Mesothelial cell of epicardium (in vitro differentiated cells): ENCODE results near the gene ECD. TPM values are rescaled to one million over a fixed set of nuclear protein-coding genes. Genes with fewer than 3 reads are reported as not detected.
A peak's percentile ranks its signal among the peaks of the same experiment; 100 is the strongest.

Source experiments
- DNase-seq, 2 experiments: peaks; one replicate each; pipeline ENCODE4 v3.0.0; 2021; ENCODE audit warnings: low spot score in 2 of 2; ENCODE audit not compliant: unreplicated experiment in 2 of 2
- H3K27ac Mint-ChIP-seq: 2 replicates; pipeline ENCODE4 v1.8.0; 2021; ENCODE audit warnings: mixed read lengths
- H3K27me3 Mint-ChIP-seq: 2 replicates; pipeline ENCODE4 v1.8.0; 2021; ENCODE audit warnings: low read depth, mixed read lengths
- H3K36me3 Mint-ChIP-seq: 2 replicates; pipeline ENCODE4 v1.8.0; 2021; ENCODE audit warnings: mixed read lengths
- H3K4me1 Mint-ChIP-seq: 2 replicates; pipeline ENCODE4 v1.8.0; 2021; ENCODE audit warnings: mixed read lengths
- H3K4me3 Mint-ChIP-seq: 2 replicates; pipeline ENCODE4 v1.8.0; 2021; ENCODE audit warnings: mild to moderate bottlenecking, moderate library complexity, mixed read lengths
- H3K9me3 Mint-ChIP-seq: 2 replicates; pipeline ENCODE4 v1.8.0; 2021; ENCODE audit warnings: mixed read lengths
- CTCF ChIP-seq: fragments of 200-600 bp; sonication (generic); IDR thresholded peaks from one replicate; pipeline ENCODE4 v1.5.0; 2021; ENCODE audit warnings: antibody characterized with exemption; ENCODE audit not compliant: unreplicated experiment
- total RNA-seq: library from RNA; stranded (reverse); gene quantifications from 3 replicates; pipeline ENCODE4 v1.2.1, GENCODE V29; 2021

ECD gene
- 30.2 to 31.4 TPM (median 30.5 TPM) in 3 replicates for total RNA-seq

DNA sequence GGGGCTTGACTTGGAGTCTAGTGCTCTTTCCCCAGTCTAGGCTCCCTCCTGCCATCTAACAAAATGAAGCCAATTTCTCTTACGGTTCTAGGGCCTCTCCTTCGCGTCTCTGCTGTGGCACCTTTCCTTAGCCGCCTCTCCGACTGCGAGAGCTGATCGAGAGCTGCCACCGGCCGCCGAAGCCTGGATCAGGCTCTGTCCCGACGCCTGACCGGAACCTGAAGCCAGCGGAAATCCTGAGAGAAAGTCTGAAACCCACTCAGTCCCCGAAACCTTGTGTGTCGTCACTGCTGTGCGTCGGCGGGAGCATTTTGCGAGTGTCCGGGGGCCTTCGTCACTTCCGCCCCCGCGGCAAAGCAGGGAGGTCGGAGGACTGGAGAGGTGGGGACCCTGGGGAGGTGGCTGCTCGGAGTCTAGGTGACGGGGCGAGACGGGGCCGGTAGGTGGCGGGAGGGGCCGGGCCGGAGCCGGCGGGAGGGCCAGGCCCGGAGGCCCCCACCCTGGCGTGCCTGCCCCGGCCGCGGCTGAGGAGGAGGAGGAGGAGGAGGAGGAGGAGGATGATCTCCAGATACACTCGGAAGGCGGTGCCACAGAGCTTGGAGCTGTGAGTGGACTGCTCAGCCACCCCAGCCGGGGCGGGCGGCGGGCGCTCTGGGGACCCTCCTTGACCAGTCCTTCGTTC, at the start of gene ECD, which contains the start of gene FAM149B1:
Gene ECD (minus strand): TSS at position 226 of the 682 bp plus-strand sequence. CDS start 4,071 bp downstream, outside the sequence.
Gene FAM149B1 (plus strand): TSS at position 337 of the 682 bp plus-strand sequence. CDS start 221 bp downstream, at position 558.
- no peak for TF ChIP-seq CTCF
- Mint-ChIP-seq H3K36me3 (peaks cover 22% of the 10 kb centered on the region), H3K4me3 (peak within 1 kb of the TSS; percentile 100), H3K27ac (peak within 1 kb of the TSS; percentile 100), H3K27me3 (no peaks in the 10 kb centered on the region), H3K9me3 (peaks cover 8% of the 10 kb centered on the region), H3K4me1 (peaks cover 20% of the 10 kb centered on the region)
- DNase-seq = peak; percentile 82 to 93

- no peak overlapping the region for H3K4me3 Mint-ChIP-seq
These were observed 47.9 kb upstream of the ECD start for GRCh38 chr10:73215749-73216148.

GRCh38 chr10:73211106-73211811, 43.5 kb upstream of the ECD start:
- Mint-ChIP-seq H3K4me3 (no peak overlapping the region), H3K9me3 (peaks cover under 1% of the 10 kb centered on the region), H3K27me3 (no peaks in the 10 kb centered on the region), H3K27ac (no peak overlapping the region), H3K36me3 (peaks cover 34% of the 10 kb centered on the region), H3K4me1 (no peaks in the 10 kb centered on the region)
- no peak for TF ChIP-seq CTCF
- no peak for DNase-seq

More at GRCh38 chr10:73215749-73216148, 47.9 kb upstream of the ECD start:
- no peak for TF ChIP-seq CTCF
- DNase-seq = no peak
- peaks cover 3% of the 10 kb centered on the region for H3K9me3 Mint-ChIP-seq
- peaks cover 53% of the 10 kb centered on the region for H3K36me3 Mint-ChIP-seq
- no peak overlapping the region for H3K27ac Mint-ChIP-seq
- no peaks in the 10 kb centered on the region for H3K4me1 Mint-ChIP-seq
- H3K27me3 Mint-ChIP-seq = no peaks in the 10 kb centered on the region

GRCh38 chr10:73210395-73211105, 42.7 kb upstream of the ECD start:
- Mint-ChIP-seq H3K4me3 (no peak overlapping the region), H3K27me3 (no peaks in the 10 kb centered on the region), H3K9me3 (peaks cover 7% of the 10 kb centered on the region), H3K27ac (no peak overlapping the region), H3K4me1 (no peaks in the 10 kb centered on the region), H3K36me3 (peaks cover 35% of the 10 kb centered on the region)
- no peak for TF ChIP-seq CTCF
- DNase-seq = no peak

- H3K4me3 Mint-ChIP-seq = no peak overlapping the region
- H3K9me3 Mint-ChIP-seq = peaks cover 11% of the 10 kb centered on the region
- H3K4me1 Mint-ChIP-seq = no peaks in the 10 kb centered on the region
- no peaks in the 10 kb centered on the region for H3K27me3 Mint-ChIP-seq
- no peak overlapping the region for H3K27ac Mint-ChIP-seq
- TF ChIP-seq CTCF = no peak
- peaks cover 37% of the 10 kb centered on the region for H3K36me3 Mint-ChIP-seq
- DNase-seq = no peak
These were observed 41.9 kb upstream of the ECD start for GRCh38 chr10:73209705-73210104.
